Measurements from ENCODE around the gene TRIOBP. TPM values are rescaled to one million over a fixed set of nuclear protein-coding genes. Genes with fewer than 3 reads are reported as not detected.

Gene TRIOBP
- total and polyA plus RNA-seq, 2 of the 13 experiments (the other 11 are each of a cell fraction or from before 2014, with no cell fraction given), result 6.1 to 15.4 TPM

DNA sequence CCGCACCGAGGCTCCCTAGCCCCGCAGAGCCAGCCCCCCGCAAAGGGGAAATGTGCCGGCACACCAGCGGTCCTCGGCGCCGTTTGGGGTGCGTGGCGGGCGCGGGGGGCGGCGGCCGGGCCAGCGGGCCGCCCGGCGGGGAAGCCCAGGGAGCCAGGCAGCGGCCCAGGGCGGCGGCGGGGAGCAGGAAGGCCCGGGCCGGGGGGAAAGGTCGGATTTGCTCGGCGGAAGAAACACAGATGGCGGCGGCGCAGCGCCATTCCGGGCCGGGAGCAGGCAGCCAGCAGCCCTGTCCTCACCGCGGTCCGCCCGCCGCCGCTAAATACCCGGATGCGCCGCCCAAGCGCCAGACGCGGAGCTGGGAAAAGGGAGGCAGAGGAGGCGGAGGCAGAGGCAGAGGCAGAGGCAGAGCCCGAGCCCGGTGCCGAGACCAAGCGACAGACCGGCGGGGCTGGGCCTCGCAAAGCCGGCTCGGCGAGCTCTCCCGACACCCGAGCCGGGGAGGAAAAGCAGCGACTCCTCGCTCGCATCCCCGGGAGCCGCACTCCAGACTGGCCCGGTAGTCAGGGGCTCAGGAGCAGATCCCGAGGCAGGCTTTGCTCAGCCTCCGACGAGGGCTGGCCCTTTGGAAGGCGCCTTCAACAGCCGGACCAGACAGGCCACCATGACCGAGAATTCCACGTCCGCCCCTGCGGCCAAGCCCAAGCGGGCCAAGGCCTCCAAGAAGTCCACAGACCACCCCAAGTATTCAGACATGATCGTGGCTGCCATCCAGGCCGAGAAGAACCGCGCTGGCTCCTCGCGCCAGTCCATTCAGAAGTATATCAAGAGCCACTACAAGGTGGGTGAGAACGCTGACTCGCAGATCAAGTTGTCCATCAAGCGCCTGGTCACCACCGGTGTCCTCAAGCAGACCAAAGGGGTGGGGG, 108.3 kb downstream of the TRIOBP start (continued):
- TF ChIP-seq, protein P1, sequence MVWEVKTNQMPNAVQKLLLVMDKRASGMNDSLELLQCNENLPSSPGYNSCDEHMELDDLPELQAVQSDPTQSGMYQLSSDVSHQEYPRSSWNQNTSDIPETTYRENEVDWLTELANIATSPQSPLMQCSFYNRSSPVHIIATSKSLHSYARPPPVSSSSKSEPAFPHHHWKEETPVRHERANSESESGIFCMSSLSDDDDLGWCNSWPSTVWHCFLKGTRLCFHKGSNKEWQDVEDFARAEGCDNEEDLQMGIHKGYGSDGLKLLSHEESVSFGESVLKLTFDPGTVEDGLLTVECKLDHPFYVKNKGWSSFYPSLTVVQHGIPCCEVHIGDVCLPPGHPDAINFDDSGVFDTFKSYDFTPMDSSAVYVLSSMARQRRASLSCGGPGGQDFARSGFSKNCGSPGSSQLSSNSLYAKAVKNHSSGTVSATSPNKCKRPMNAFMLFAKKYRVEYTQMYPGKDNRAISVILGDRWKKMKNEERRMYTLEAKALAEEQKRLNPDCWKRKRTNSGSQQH (CRISPR knock-in tag; IDR thresholded peaks at IDR 0.05; ENCODE audit: low read depth), result peak; percentile 68; the same call in 1 of the 2 replicates
- TF ChIP-seq NBN (conservative IDR thresholded peaks at IDR 0.05) (no peak), RBAK (CRISPR knock-in tag; IDR thresholded peaks at IDR 0.05) (no peak), GZF1 (CRISPR knock-in tag; IDR thresholded peaks at IDR 0.05) (peak; percentile 51; the same call in 1 of the 2 replicates), ZNF678 (CRISPR knock-in tag; IDR thresholded peaks at IDR 0.05) (no peak), ZBTB1 (CRISPR knock-in tag; IDR thresholded peaks at IDR 0.05; ENCODE audit: borderline replicate concordance) (no peak), HNRNPLL (IDR thresholded peaks at IDR 0.05; ENCODE audit: low read depth, low read length, poor library complexity, severe bottlenecking) (peak; percentile 82), AHR (CRISPR knock-in tag; IDR thresholded peaks at IDR 0.05) (no peak; the same call in 1 of the 2 replicates), SNAI1 (CRISPR knock-in tag; IDR thresholded peaks at IDR 0.05; ENCODE audit: borderline replicate concordance) (0 out of 2 replicates have a peak, but pooled peaks have one; percentile 42), MIER3 (CRISPR knock-in tag; IDR thresholded peaks at IDR 0.05; ENCODE audit: borderline replicate concordance) (peak; percentile 73; the same call in 1 of the 2 replicates), ZNF589 (CRISPR knock-in tag; conservative IDR thresholded peaks at IDR 0.05) (no peak; the same call in 1 of the 2 replicates), ZNF18 (CRISPR knock-in tag; IDR thresholded peaks at IDR 0.05; ENCODE audit: insufficient replicate concordance) (no peak), ZNF790 (CRISPR knock-in tag; IDR thresholded peaks at IDR 0.05; ENCODE audit: borderline replicate concordance) (no peak; the same call in 1 of the 2 replicates), ZNF234 (CRISPR knock-in tag; conservative IDR thresholded peaks at IDR 0.05) (no peak), NR2F1 (CRISPR knock-in tag; IDR thresholded peaks at IDR 0.05) (no peak), ISX (CRISPR knock-in tag; conservative IDR thresholded peaks at IDR 0.05) (no peak), SKI (IDR thresholded peaks at IDR 0.05; ENCODE audit: partially characterized antibody) (peak; percentile 43), ZNF335 (CRISPR knock-in tag; IDR thresholded peaks at IDR 0.05) (0 out of 2 replicates have a peak, but pooled peaks have one; percentile 56), GABPB1 (CRISPR knock-in tag; IDR thresholded peaks at IDR 0.05) (peak; percentile 81), ZNF431 (CRISPR knock-in tag; IDR thresholded peaks at IDR 0.05; ENCODE audit: borderline replicate concordance, low read depth) (0 out of 2 replicates have a peak, but pooled peaks have one; percentile 28), ZNF577 (CRISPR knock-in tag; IDR thresholded peaks at IDR 0.05; ENCODE audit: borderline replicate concordance, low read depth) (no peak), ZNF605 (CRISPR knock-in tag; IDR thresholded peaks at IDR 0.05) (peak; percentile 67; the same call in 1 of the 2 replicates), SRSF4 (IDR thresholded peaks at IDR 0.05; ENCODE audit: low read depth, low read length, poor library complexity, severe bottlenecking) (peak; percentile 77)
- TF ChIP-seq, protein P2, sequence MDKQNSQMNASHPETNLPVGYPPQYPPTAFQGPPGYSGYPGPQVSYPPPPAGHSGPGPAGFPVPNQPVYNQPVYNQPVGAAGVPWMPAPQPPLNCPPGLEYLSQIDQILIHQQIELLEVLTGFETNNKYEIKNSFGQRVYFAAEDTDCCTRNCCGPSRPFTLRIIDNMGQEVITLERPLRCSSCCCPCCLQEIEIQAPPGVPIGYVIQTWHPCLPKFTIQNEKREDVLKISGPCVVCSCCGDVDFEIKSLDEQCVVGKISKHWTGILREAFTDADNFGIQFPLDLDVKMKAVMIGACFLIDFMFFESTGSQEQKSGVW (CRISPR knock-in tag; IDR thresholded peaks at IDR 0.05; ENCODE audit: borderline replicate concordance), result no peak
